ENCODE results near the gene DIPK2A. TPM values are rescaled to one million over a fixed set of nuclear protein-coding genes. Genes with fewer than 3 reads are reported as not detected.
A peak's percentile ranks its signal among the peaks of the same experiment; 100 is the strongest.

Gene DIPK2A
- total and polyA plus RNA-seq, 8 donors, result 3.9 to 142 (median 20.7) TPM

- no peak for TF ChIP-seq EP300 (IDR thresholded peaks at IDR 0.05)
- TF ChIP-seq POLR2AphosphoS5 (IDR thresholded peaks at IDR 0.05), result no peak
- TF ChIP-seq CTCF (IDR thresholded peaks at IDR 0.05), result no peak
- no peak for TF ChIP-seq POLR2A (IDR thresholded peaks at IDR 0.05)
- H3K9me3 ChIP-seq, result no peaks in the 10 kb centered on the region
- DNase-seq, result peak; percentile 36 to 85
- H3K4me3 ChIP-seq, result peak overlapping the region; percentile 60 to 97 (median 87)
- no peaks in the 10 kb centered on the region for H3K27me3 ChIP-seq
- H3K4me1 ChIP-seq, result peaks cover 4 to 34% (median 25%) of the 10 kb centered on the region in 4 donors
- no peaks in the 10 kb centered on the region for H3K36me3 ChIP-seq
- 0 to 1% (median 1%) methylated on average over 34 to 37 of the region's 37 CpGs for WGBS, 5 donors
- peak overlapping the region; percentile 89 to 99 (median 95) for H3K27ac ChIP-seq
- intact Hi-C loops (cut with DNase I; ENCODE audit: low total_unique reads), result no loop called here
These were observed 757 bp upstream of the DIPK2A start for GRCh38 chr3:143970773-143971358.

- intact Hi-C loops (cut with DNase I; ENCODE audit: low total_unique reads), result no loop called here
- Histone ChIP-seq H3K9me3 (no peaks in the 10 kb centered on the region), H3K27me3 (no peaks in the 10 kb centered on the region), H3K36me3 (no peaks in the 10 kb centered on the region), H3K4me3 (peak overlapping the region; percentile 60 to 97 (median 87)), H3K27ac (peak overlapping the region; percentile 89 to 99 (median 95)), H3K4me1 (peaks cover 4 to 47% (median 31%) of the 10 kb centered on the region in 4 donors)
- no peak for DNase-seq
- 0 to 1% (median 1%) methylated on average over 23 to 42 of the region's 42 CpGs; no CpG with 5 or more reads in 1 of the 5 donors for WGBS, 5 donors
- no peak for TF ChIP-seq CTCF (IDR thresholded peaks at IDR 0.05)
- TF ChIP-seq EP300 (IDR thresholded peaks at IDR 0.05), result no peak
- TF ChIP-seq POLR2AphosphoS5 (IDR thresholded peaks at IDR 0.05), result no peak
- no peak for TF ChIP-seq POLR2A (IDR thresholded peaks at IDR 0.05)
These were observed 507 bp downstream of the DIPK2A start for GRCh38 chr3:143972155-143972504.

GRCh38 chr3:143972505-143973258 lies 1.1 kb downstream of the DIPK2A start:
- 0 to 1% (median 0%) methylated on average over 69 to 83 of the region's 83 CpGs for WGBS, 5 donors
- peak in 4 of 7 experiments; percentile 6 to 48 (median 34) for TF ChIP-seq CTCF (IDR thresholded peaks at IDR 0.05)
- peak in 1 of 3 donors; percentile 37 for TF ChIP-seq POLR2AphosphoS5 (IDR thresholded peaks at IDR 0.05)
- no peak for TF ChIP-seq EP300 (IDR thresholded peaks at IDR 0.05)
- H3K4me1 ChIP-seq, result peaks cover 4 to 48% (median 33%) of the 10 kb centered on the region in 4 donors
- intact Hi-C loops (cut with DNase I; ENCODE audit: low total_unique reads), result no loop called here
- H3K9me3 ChIP-seq, result no peaks in the 10 kb centered on the region
- H3K36me3 ChIP-seq, result no peaks in the 10 kb centered on the region
- peak overlapping the region; percentile 89 to 99 (median 95) for H3K27ac ChIP-seq
- H3K4me3 ChIP-seq, result peak overlapping the region; percentile 60 to 97 (median 87)
- no peaks in the 10 kb centered on the region for H3K27me3 ChIP-seq
- DNase-seq, result peak; percentile 75 to 92

- peaks cover 4 to 54% (median 33%) of the 10 kb centered on the region in 4 donors for H3K4me1 ChIP-seq
- TF ChIP-seq EP300 (IDR thresholded peaks at IDR 0.05), result no peak
- peak; percentile 14 to 25 (median 23) for TF ChIP-seq POLR2AphosphoS5 (IDR thresholded peaks at IDR 0.05)
- no peak for TF ChIP-seq POLR2A (IDR thresholded peaks at IDR 0.05)
- peak in 1 of 7 experiments; percentile 8 for TF ChIP-seq CTCF (IDR thresholded peaks at IDR 0.05)
- peak overlapping the region; percentile 89 to 99 (median 95) for H3K27ac ChIP-seq
- H3K4me3 ChIP-seq, result peak overlapping the region; percentile 60 to 97 (median 87)
- intact Hi-C loops (cut with DNase I; ENCODE audit: low total_unique reads), result no loop called here
- DNase-seq, result peak; percentile 63 to 92
- 0 to 2% (median 1%) methylated on average over 28 of the region's 28 CpGs for WGBS, 5 donors
- H3K36me3 ChIP-seq, result no peaks in the 10 kb centered on the region
- H3K9me3 ChIP-seq, result no peaks in the 10 kb centered on the region
- H3K27me3 ChIP-seq, result no peaks in the 10 kb centered on the region
These were observed 1.8 kb downstream of the DIPK2A start for GRCh38 chr3:143973259-143974021.

Data from stomach (tissue), 9 donors.